ENCODE measurements around the gene GLTPD2. TPM values are rescaled to one million over a fixed set of nuclear protein-coding genes. Genes with fewer than 3 reads are reported as not detected.

The GLTPD2 gene
- total and polyA plus RNA-seq, 10 of the 15 experiments (the other 5 are each of a cell fraction or from before 2014, with no cell fraction given) = 0.16 to 0.34 TPM; not detected in 8

DNA sequence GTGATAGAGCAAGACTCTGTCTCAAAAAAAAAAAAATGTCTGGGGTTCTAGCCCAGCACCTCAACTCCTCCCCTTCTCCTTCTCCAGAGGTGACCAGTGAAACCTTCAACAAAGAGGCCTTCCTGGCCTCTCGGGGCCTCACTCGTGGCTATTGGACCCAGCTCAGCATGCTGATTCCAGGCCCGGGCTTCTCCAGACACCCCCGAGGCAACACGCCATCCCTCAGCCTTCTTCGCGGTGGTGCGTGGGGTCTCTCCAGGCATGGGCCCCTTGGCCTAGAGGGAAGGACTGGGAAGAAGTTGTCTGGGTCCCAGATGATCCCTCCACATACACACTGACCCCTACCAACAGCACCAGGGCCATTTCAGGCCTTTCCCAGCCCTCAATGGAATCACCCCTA, 45.5 kb upstream of the GLTPD2 start (continued):
- TF ChIP-seq RELA (IDR thresholded peaks at IDR 0.05; ENCODE audit: borderline replicate concordance, partially characterized antibody) (no peak), RB1 (IDR thresholded peaks at IDR 0.05; ENCODE audit: borderline replicate concordance) (no peak), REST (IDR thresholded peaks at IDR 0.05; ENCODE audit: low read depth, low read length) (no peak), NFXL1 (IDR thresholded peaks at IDR 0.05; ENCODE audit: borderline replicate concordance) (no peak)

- Histone ChIP-seq H3K79me2 (ENCODE audit: control insufficient read depth, insufficient read depth, low read length) (no peaks in the 10 kb centered on the region), H3K27me3 (replicated peaks in 1 of 2; ENCODE audit: control insufficient read depth in 2 of 2, insufficient read depth in 2 of 2, low read length in 1 of 2) (peaks cover 4 to 13% of the 10 kb centered on the region in 2 experiments), H3K4me1 (ENCODE audit: control insufficient read depth, insufficient read depth, low read length) (peaks cover 5% of the 10 kb centered on the region; the same call in 1 of the 2 replicates), H3K27ac (ENCODE audit: control insufficient read depth, insufficient read depth) (no peak overlapping the region), H3K9ac (ENCODE audit: control insufficient read depth, insufficient read depth, low read length) (no peak overlapping the region), H3K4me3 (no peak overlapping the region), H3K36me3 (ENCODE audit: control insufficient read depth in 2 of 2, insufficient read depth in 2 of 2, low read length in 1 of 2) (no peaks in the 10 kb centered on the region), H2AFZ (ENCODE audit: control insufficient read depth, low read depth, low read length) (no peak overlapping the region), H4K20me1 (ENCODE audit: control insufficient read depth, insufficient read depth) (no peaks in the 10 kb centered on the region), H3K4me2 (ENCODE audit: control insufficient read depth, insufficient read depth) (no peak overlapping the region), H3K9me3 (replicated peaks; ENCODE audit: control insufficient read depth, insufficient read depth, low read length) (no peaks in the 10 kb centered on the region)
- ChIA-PET CTCF (interaction anchor here (1.4 kb wide), 1 partner anchor 12 kb away, joined by 3 read pairs; no protein-coding TSS in a partner anchor), RAD21 (ENCODE audit: unreplicated experiment) (no interaction called here), POLR2A (interaction anchor here (0.6 to 0.7 kb wide), 2 partner anchors 40 to 120 kb away, joined by 3 read pairs; partner anchors contain the start of gene PELP1), SMC1A (ENCODE audit: uncharacterized antibody, unreplicated experiment) (no interaction called here)
- in situ Hi-C loops (cut with MboI) = no loop called here
- DNase-seq (ENCODE audit: low read depth, low spot score) (no peak), ATAC-seq (no peak), FAIRE-seq (no peak)
- intact Hi-C loops (cut with micrococcal nuclease; ENCODE audit: unreplicated experiment) = no loop called here
- WGBS (ENCODE audit: insufficient coverage, insufficient replicate concordance, low lambda C conversion rate, missing lambda C conversion rate) = 34% methylated on average over 9 of the region's 9 CpGs
- TF ChIP-seq EP300 (IDR thresholded peaks at IDR 0.05; ENCODE audit: borderline replicate concordance in 1 of 2, control insufficient read depth in 1 of 2, low read depth in 2 of 2, low read length in 2 of 2) (no peak), E4F1 (IDR thresholded peaks at IDR 0.05; ENCODE audit: borderline replicate concordance, partially characterized antibody) (no peak), SUZ12 (IDR thresholded peaks at IDR 0.05; ENCODE audit: unreplicated experiment) (no peak), GATAD2B (conservative IDR thresholded peaks at IDR 0.05; ENCODE audit: low read depth) (no peak)
- TF ChIP-seq, protein P1, sequence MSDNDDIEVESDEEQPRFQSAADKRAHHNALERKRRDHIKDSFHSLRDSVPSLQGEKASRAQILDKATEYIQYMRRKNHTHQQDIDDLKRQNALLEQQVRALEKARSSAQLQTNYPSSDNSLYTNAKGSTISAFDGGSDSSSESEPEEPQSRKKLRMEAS (IDR thresholded peaks at IDR 0.05; ENCODE audit: low read depth, low read length) = no peak
- TF ChIP-seq, protein P2, sequence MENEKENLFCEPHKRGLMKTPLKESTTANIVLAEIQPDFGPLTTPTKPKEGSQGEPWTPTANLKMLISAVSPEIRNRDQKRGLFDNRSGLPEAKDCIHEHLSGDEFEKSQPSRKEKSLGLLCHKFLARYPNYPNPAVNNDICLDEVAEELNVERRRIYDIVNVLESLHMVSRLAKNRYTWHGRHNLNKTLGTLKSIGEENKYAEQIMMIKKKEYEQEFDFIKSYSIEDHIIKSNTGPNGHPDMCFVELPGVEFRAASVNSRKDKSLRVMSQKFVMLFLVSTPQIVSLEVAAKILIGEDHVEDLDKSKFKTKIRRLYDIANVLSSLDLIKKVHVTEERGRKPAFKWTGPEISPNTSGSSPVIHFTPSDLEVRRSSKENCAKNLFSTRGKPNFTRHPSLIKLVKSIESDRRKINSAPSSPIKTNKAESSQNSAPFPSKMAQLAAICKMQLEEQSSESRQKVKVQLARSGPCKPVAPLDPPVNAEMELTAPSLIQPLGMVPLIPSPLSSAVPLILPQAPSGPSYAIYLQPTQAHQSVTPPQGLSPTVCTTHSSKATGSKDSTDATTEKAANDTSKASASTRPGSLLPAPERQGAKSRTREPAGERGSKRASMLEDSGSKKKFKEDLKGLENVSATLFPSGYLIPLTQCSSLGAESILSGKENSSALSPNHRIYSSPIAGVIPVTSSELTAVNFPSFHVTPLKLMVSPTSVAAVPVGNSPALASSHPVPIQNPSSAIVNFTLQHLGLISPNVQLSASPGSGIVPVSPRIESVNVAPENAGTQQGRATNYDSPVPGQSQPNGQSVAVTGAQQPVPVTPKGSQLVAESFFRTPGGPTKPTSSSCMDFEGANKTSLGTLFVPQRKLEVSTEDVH (IDR thresholded peaks at IDR 0.05; ENCODE audit: low read depth, partially characterized antibody) = no peak
- BruUV-seq (replicated peaks) = no TSS peak
Measured at GRCh38 chr17:4743898-4744297, 44.9 kb upstream of the GLTPD2 start.
